Thyroid gland (tissue), 4 donors: ENCODE measurements around the gene BBS5.

Experiments used
- POLR2A ChIP-seq, 2 donors: fragments of 450-650 bp; IDR thresholded peaks; one replicate each; pipeline ENCODE4 v1.6.1; 2017; ENCODE audit warnings: antibody characterized with exemption in 2 of 2, mild to moderate bottlenecking in 2 of 2, moderate library complexity in 1 of 2
- TF ChIP-seq, protein P1 (sequence below), 6 experiments: fragments of 200-600 bp in 3 of 6; fragments of 450-650 bp in 3 of 6; sonication (generic) in 3 of 6; IDR thresholded peaks; one replicate each; pipeline ENCODE4 v1.5.1; 2016 to 2019; ENCODE audit warnings: antibody characterized with exemption in 6 of 6, mild to moderate bottlenecking in 2 of 6, inconsistent platforms in 1 of 6, moderate library complexity in 1 of 6

DNA sequence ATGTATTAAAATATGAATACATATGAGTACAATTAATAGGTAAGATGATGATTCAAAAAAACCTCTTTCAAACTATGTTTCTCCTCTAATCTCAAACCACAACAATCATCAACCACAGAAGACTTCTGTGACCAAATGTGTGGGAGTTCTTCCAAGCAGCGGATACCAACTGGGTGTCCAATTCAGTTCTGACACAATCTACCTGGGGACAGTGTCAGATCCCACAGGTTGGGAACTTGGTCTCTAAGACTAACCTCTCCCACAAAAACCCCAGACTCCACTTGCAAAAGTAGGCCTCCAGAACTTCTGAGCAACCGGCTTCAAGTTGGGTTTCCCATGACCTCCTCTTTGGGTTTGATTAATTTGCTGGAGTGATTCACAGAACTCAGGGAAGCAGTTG lies 67.5 kb downstream of the BBS5 start:
- TF ChIP-seq, protein P1, sequence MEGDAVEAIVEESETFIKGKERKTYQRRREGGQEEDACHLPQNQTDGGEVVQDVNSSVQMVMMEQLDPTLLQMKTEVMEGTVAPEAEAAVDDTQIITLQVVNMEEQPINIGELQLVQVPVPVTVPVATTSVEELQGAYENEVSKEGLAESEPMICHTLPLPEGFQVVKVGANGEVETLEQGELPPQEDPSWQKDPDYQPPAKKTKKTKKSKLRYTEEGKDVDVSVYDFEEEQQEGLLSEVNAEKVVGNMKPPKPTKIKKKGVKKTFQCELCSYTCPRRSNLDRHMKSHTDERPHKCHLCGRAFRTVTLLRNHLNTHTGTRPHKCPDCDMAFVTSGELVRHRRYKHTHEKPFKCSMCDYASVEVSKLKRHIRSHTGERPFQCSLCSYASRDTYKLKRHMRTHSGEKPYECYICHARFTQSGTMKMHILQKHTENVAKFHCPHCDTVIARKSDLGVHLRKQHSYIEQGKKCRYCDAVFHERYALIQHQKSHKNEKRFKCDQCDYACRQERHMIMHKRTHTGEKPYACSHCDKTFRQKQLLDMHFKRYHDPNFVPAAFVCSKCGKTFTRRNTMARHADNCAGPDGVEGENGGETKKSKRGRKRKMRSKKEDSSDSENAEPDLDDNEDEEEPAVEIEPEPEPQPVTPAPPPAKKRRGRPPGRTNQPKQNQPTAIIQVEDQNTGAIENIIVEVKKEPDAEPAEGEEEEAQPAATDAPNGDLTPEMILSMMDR (IDR thresholded peaks at IDR 0.05) = no peak
- TF ChIP-seq POLR2A (IDR thresholded peaks at IDR 0.05) = no peak
